Neural cell (in vitro differentiated cells): Measurements from ENCODE around the gene ADGRG6. TPM values are rescaled to one million over a fixed set of nuclear protein-coding genes. Genes with fewer than 3 reads are reported as not detected.

Experiments
- H2AFZ ChIP-seq: fragments of 200-600, 300-800 bp; sonication (generic), shearing (Covaris generic); 2 replicates; pipeline ENCODE4 v1.6.0; 2014; ENCODE audit warnings: low read depth, mild to moderate bottlenecking, antibody characterized with exemption, low read length, moderate library complexity
- H3F3A ChIP-seq: fragments of 200-600 bp; shearing (Covaris generic); 2 replicates; pipeline ENCODE4 v1.6.1; 2016; ENCODE audit warnings: mild to moderate bottlenecking, moderate library complexity, mixed read lengths, antibody characterized with exemption, low read length; ENCODE audit not compliant: insufficient read depth, poor library complexity, severe bottlenecking
- H3K27ac ChIP-seq: fragments of 200-600, 300-800 bp; sonication (generic), shearing (Covaris generic); 2 replicates; pipeline ENCODE4 v1.5.1; 2014; ENCODE audit warnings: mild to moderate bottlenecking, low read length, moderate library complexity
- H3K27me3 ChIP-seq: fragments of 300-800, 200-600 bp; sonication (generic), shearing (Covaris generic); 2 replicates; pipeline ENCODE4 v1.6.0; 2014; ENCODE audit warnings: mild to moderate bottlenecking, low read depth, low read length, moderate library complexity; ENCODE audit not compliant: insufficient read depth
- H3K36me3 ChIP-seq: fragments of 300-800, 200-600 bp; sonication (generic), shearing (Covaris generic); 2 replicates; pipeline ENCODE4 v1.5.1; 2014; ENCODE audit warnings: mild to moderate bottlenecking, antibody characterized with exemption, low read length, moderate library complexity; ENCODE audit not compliant: insufficient read depth
- H3K4me2 ChIP-seq: fragments of 300-800, 200-600 bp; sonication (generic), shearing (Covaris generic); 2 replicates; pipeline ENCODE4 v1.6.0; 2014; ENCODE audit warnings: mild to moderate bottlenecking, low read length
- H3K4me3 ChIP-seq: fragments of 300-800, 200-600 bp; sonication (generic), shearing (Covaris generic); 2 replicates; pipeline ENCODE4 v1.5.1; 2014; ENCODE audit warnings: mild to moderate bottlenecking, low read length, moderate library complexity
- H3K79me2 ChIP-seq: fragments of 200-600 bp; shearing (Covaris generic); replicated peaks from 2 replicates; pipeline ENCODE4 v1.6.0; 2014; ENCODE audit warnings: mild to moderate bottlenecking, low read length, moderate library complexity; ENCODE audit not compliant: insufficient read depth
- H3K9ac ChIP-seq: fragments of 300-800, 200-600 bp; sonication (generic), shearing (Covaris generic); 2 replicates; pipeline ENCODE4 v1.6.1; 2016; ENCODE audit warnings: mild to moderate bottlenecking, low read length, mixed read lengths
- H3K9me2 ChIP-seq: fragments of 200-600 bp; shearing (Covaris generic); 2 replicates; pipeline ENCODE4 v1.6.1; 2016; ENCODE audit warnings: mild to moderate bottlenecking, low read length, mixed read lengths; ENCODE audit not compliant: insufficient read depth
- H3K9me3 ChIP-seq: fragments of 200-600, 300-800 bp; sonication (generic), shearing (Covaris generic); 2 replicates; pipeline ENCODE4 v1.6.1; 2016; ENCODE audit warnings: mild to moderate bottlenecking, mixed run types, low read length, moderate library complexity, mixed read lengths
- H4K20me1 ChIP-seq: fragments of 200-600 bp; shearing (Covaris generic); 2 replicates; pipeline ENCODE4 v1.6.1; 2016; ENCODE audit warnings: mild to moderate bottlenecking, mixed run types; ENCODE audit not compliant: insufficient read depth
- CTCF ChIP-seq: fragments of 450-650 bp; IDR thresholded peaks from 2 replicates; pipeline ENCODE4 v1.5.1; 2014; ENCODE audit warnings: antibody characterized with exemption, mild to moderate bottlenecking, moderate library complexity; ENCODE audit not compliant: poor library complexity, severe bottlenecking
- EP300 ChIP-seq: fragments of 450-650 bp; conservative IDR thresholded peaks from 2 replicates; pipeline ENCODE4 v1.6.1; 2014; ENCODE audit warnings: antibody characterized with exemption, mild to moderate bottlenecking, moderate library complexity; ENCODE audit not compliant: poor library complexity, severe bottlenecking
- EZH2 ChIP-seq: fragments of 200-600, 300-800 bp; shearing (Covaris generic), sonication (generic); IDR thresholded peaks from 2 replicates; pipeline ENCODE4 v1.6.1; 2014; ENCODE audit warnings: antibody characterized with exemption, low read length, borderline replicate concordance, mild to moderate bottlenecking; ENCODE audit not compliant: insufficient read depth, poor library complexity, severe bottlenecking
- MXI1 ChIP-seq: fragments of 450-650 bp; conservative IDR thresholded peaks from 2 replicates; pipeline ENCODE4 v1.6.1; 2014; ENCODE audit warnings: antibody characterized with exemption, mild to moderate bottlenecking; ENCODE audit not compliant: poor library complexity, severe bottlenecking
- POLR2AphosphoS5 ChIP-seq: IDR thresholded peaks from 2 replicates; pipeline ENCODE4 v1.6.1; 2012
- RAD21 ChIP-seq: fragments of 450-650 bp; conservative IDR thresholded peaks from 2 replicates; pipeline ENCODE4 v1.6.1; 2014; ENCODE audit warnings: antibody characterized with exemption, mild to moderate bottlenecking, moderate library complexity
- REST ChIP-seq: IDR thresholded peaks from 2 replicates; pipeline ENCODE4 v1.6.1; 2012; ENCODE audit warnings: borderline replicate concordance
- SMC3 ChIP-seq: fragments of 450-650 bp; conservative IDR thresholded peaks from 2 replicates; pipeline ENCODE4 v1.6.1; 2014; ENCODE audit warnings: antibody characterized with exemption, mild to moderate bottlenecking, moderate library complexity; ENCODE audit not compliant: poor library complexity
- TAF1 ChIP-seq: IDR thresholded peaks from 2 replicates; pipeline ENCODE4 v1.6.1; 2012; ENCODE audit warnings: low read depth
- polyA plus RNA-seq: library from polyadenylated mRNA; depleted of rRNA; stranded (reverse); fragments of >200 nt; gene quantifications from 2 replicates; pipeline ENCODE4 v1.2.3, GENCODE V29; 2014

ADGRG6 gene
- polyA plus RNA-seq, 1 donor from 2014 or later = 0.37 TPM

- Histone ChIP-seq H3K9ac (no peak overlapping the region), H3K36me3 (no peaks in the 10 kb centered on the region), H3K27me3 (no peaks in the 10 kb centered on the region), H3K4me2 (no peak overlapping the region), H3K27ac (no peak overlapping the region), H3K9me2 (no peaks in the 10 kb centered on the region), H3K9me3 (no peaks in the 10 kb centered on the region), H4K20me1 (no peaks in the 10 kb centered on the region), H2AFZ (no peak overlapping the region), H3F3A (no peaks in the 10 kb centered on the region), H3K4me3 (no peak overlapping the region), H3K79me2 (no peaks in the 10 kb centered on the region)
- no peak for TF ChIP-seq POLR2AphosphoS5
- no peak for TF ChIP-seq MXI1
- TF ChIP-seq SMC3 = no peak
- no peak for TF ChIP-seq REST
- no peak for TF ChIP-seq EZH2
- TF ChIP-seq RAD21 = no peak
- no peak for TF ChIP-seq CTCF
- TF ChIP-seq EP300 = no peak
- TF ChIP-seq TAF1 = no peak
Measured at GRCh38 chr6:142376800-142377496, 75.1 kb downstream of the ADGRG6 start.

- no peaks in the 10 kb centered on the region for H3K36me3 ChIP-seq
- H3K27me3 ChIP-seq = no peaks in the 10 kb centered on the region
- H3K4me3 ChIP-seq = no peak overlapping the region
- no peak overlapping the region for H3K27ac ChIP-seq
- H3K9me3 ChIP-seq = no peaks in the 10 kb centered on the region
- TF ChIP-seq TAF1 (no peak), CTCF (no peak), REST (no peak), EZH2 (no peak), MXI1 (no peak), SMC3 (no peak), POLR2AphosphoS5 (no peak), RAD21 (no peak), EP300 (no peak)
- no peaks in the 10 kb centered on the region for H3K9me2 ChIP-seq
- H2AFZ ChIP-seq = no peak overlapping the region
- H3F3A ChIP-seq = no peaks in the 10 kb centered on the region
- no peaks in the 10 kb centered on the region for H3K79me2 ChIP-seq
- no peak overlapping the region for H3K9ac ChIP-seq
- no peak overlapping the region for H3K4me2 ChIP-seq
- H4K20me1 ChIP-seq = no peaks in the 10 kb centered on the region
Measured at GRCh38 chr6:142377497-142377848, 75.7 kb downstream of the ADGRG6 start.
